ENCODE results near the gene PLA2G10.
"Not testable (repeated sequence)": the region's sequence is repeated elsewhere in the genome, so short reads cannot be mapped to it uniquely, and the experiment has no call there.

DNA sequence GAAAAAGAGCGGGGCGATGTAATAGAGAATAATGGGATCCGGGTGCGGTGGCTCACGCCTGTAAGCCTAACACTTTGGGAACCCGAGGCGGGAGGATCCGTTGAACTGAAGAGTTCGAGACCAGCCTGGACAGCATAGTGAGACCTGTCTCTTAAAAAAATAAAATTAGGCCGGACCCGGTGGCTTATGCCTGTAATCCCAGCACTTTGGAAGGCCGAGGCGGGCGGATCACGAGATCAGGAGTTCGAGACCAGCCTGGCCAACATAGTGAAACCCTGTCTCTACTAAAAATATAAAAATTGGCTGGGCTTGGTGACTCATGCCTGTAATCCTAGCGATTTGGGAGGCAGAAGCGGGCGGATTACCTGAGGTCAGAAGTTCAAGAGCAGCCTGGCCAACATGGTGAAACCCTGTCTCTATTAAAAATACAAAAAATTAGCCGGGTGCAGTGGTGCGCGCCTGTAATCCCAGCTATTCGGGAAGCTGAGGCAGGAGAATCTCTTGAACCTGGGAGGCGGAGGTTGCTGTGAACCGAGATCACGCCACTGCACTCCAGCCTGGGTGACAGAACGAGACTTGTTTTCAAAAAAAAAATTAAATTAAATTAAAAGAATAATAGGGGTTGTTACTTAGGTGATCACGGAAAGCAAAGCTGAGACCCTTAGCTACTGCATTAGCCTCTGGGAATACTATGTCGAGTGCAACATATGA lies 63.3 kb downstream of the PLA2G10 start:
- TF ChIP-seq POLR2A (IDR thresholded peaks at IDR 0.05; ENCODE audit: insufficient read depth in 1 of 2, low read depth in 2 of 2, low read length in 2 of 2); HIVEP1 (CRISPR knock-in tag; IDR thresholded peaks at IDR 0.05); ZNF33B (CRISPR knock-in tag; IDR thresholded peaks at IDR 0.05); MAFF (IDR thresholded peaks at IDR 0.05; ENCODE audit: low read depth, low read length); MXI1 (IDR thresholded peaks at IDR 0.05; ENCODE audit: borderline replicate concordance, low read depth, low read length); FOXP1 (IDR thresholded peaks at IDR 0.05); FOXP1 (CRISPR knock-in tag; IDR thresholded peaks at IDR 0.05); YY1 (IDR thresholded peaks at IDR 0.05; ENCODE audit: insufficient read depth, insufficient replicate concordance, low read depth, low read length); JUND (CRISPR knock-in tag; IDR thresholded peaks at IDR 0.05); HDAC2 (CRISPR knock-in tag; IDR thresholded peaks at IDR 0.05); ZNF672 (CRISPR knock-in tag; IDR thresholded peaks at IDR 0.05): not testable (repeated sequence)
- TF ChIP-seq, protein P1, sequence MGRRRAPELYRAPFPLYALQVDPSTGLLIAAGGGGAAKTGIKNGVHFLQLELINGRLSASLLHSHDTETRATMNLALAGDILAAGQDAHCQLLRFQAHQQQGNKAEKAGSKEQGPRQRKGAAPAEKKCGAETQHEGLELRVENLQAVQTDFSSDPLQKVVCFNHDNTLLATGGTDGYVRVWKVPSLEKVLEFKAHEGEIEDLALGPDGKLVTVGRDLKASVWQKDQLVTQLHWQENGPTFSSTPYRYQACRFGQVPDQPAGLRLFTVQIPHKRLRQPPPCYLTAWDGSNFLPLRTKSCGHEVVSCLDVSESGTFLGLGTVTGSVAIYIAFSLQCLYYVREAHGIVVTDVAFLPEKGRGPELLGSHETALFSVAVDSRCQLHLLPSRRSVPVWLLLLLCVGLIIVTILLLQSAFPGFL (CRISPR knock-in tag; IDR thresholded peaks at IDR 0.05): not testable (repeated sequence)
- TF ChIP-seq, protein P2, sequence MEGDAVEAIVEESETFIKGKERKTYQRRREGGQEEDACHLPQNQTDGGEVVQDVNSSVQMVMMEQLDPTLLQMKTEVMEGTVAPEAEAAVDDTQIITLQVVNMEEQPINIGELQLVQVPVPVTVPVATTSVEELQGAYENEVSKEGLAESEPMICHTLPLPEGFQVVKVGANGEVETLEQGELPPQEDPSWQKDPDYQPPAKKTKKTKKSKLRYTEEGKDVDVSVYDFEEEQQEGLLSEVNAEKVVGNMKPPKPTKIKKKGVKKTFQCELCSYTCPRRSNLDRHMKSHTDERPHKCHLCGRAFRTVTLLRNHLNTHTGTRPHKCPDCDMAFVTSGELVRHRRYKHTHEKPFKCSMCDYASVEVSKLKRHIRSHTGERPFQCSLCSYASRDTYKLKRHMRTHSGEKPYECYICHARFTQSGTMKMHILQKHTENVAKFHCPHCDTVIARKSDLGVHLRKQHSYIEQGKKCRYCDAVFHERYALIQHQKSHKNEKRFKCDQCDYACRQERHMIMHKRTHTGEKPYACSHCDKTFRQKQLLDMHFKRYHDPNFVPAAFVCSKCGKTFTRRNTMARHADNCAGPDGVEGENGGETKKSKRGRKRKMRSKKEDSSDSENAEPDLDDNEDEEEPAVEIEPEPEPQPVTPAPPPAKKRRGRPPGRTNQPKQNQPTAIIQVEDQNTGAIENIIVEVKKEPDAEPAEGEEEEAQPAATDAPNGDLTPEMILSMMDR (CRISPR knock-in tag; IDR thresholded peaks at IDR 0.05): not testable (repeated sequence)
- TF ChIP-seq, protein P3, sequence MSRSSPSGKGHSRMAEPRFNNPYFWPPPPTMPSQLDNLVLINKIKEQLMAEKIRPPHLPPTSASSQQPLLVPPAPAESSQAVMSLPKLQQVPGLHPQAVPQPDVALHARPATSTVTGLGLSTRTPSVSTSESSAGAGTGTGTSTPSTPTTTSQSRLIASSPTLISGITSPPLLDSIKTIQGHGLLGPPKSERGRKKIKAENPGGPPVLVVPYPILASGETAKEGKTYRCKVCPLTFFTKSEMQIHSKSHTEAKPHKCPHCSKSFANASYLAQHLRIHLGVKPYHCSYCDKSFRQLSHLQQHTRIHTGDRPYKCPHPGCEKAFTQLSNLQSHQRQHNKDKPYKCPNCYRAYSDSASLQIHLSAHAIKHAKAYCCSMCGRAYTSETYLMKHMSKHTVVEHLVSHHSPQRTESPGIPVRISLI (CRISPR knock-in tag; IDR thresholded peaks at IDR 0.05; ENCODE audit: borderline replicate concordance): not testable (repeated sequence)

Measured in HepG2 (cell line).